SU-DHL-6 (cell line): ENCODE results near the gene SERPINC1.

Experiments
- H2AFZ ChIP-seq: fragments of 200-600 bp; sonication (generic); 2 replicates; pipeline ENCODE4 v1.6.1; 2014; ENCODE audit warnings: low read depth, mild to moderate bottlenecking, moderate library complexity, mixed read lengths, antibody characterized with exemption, low read length; ENCODE audit not compliant: severe bottlenecking
- H3F3A ChIP-seq: fragments of 200-600 bp; shearing (Covaris generic); 2 replicates; pipeline ENCODE4 v1.6.0; 2016; ENCODE audit warnings: antibody characterized with exemption, mild to moderate bottlenecking; ENCODE audit not compliant: insufficient read depth
- H3K27ac ChIP-seq: fragments of 200-600 bp; sonication (generic); 2 replicates; pipeline ENCODE4 v1.5.1; 2016; ENCODE audit warnings: low read depth, mild to moderate bottlenecking, low read length, moderate library complexity, mixed read lengths
- H3K27me3 ChIP-seq: fragments of 200-600 bp; sonication (generic), shearing (Covaris generic); 2 replicates; pipeline ENCODE4 v1.6.0; 2014; ENCODE audit warnings: mild to moderate bottlenecking, low read length
- H3K36me3 ChIP-seq: fragments of 200-600 bp; sonication (generic); 2 replicates; pipeline ENCODE4 v1.6.1; 2014; ENCODE audit warnings: mild to moderate bottlenecking, low read length, mixed read lengths
- H3K4me2 ChIP-seq: fragments of 300-600, 200-600 bp; shearing (Covaris generic), sonication (generic); 2 replicates; pipeline ENCODE4 v1.6.0; 2014; ENCODE audit warnings: low read length, low read depth, mild to moderate bottlenecking; ENCODE audit not compliant: poor library complexity, severe bottlenecking
- H3K4me3 ChIP-seq: fragments of 200-600 bp; sonication (generic); 2 replicates; pipeline ENCODE4 v1.5.1; 2014; ENCODE audit warnings: antibody characterized with exemption, low read length, mild to moderate bottlenecking, mixed read lengths; ENCODE audit not compliant: insufficient read depth, poor library complexity, severe bottlenecking
- H3K79me2 ChIP-seq: fragments of 200-600 bp; sonication (generic); 2 replicates; pipeline ENCODE4 v1.6.1; 2014; ENCODE audit warnings: mild to moderate bottlenecking, low read length, moderate library complexity; ENCODE audit not compliant: insufficient read depth
- H3K9ac ChIP-seq: fragments of 200-600 bp; sonication (generic); 2 replicates; pipeline ENCODE4 v1.7.0; 2014; ENCODE audit warnings: mild to moderate bottlenecking, low read length
- H3K9me2 ChIP-seq: fragments of 200-600 bp; sonication (generic); replicated peaks from 2 replicates; pipeline ENCODE4 v1.6.1; 2014; ENCODE audit warnings: low read length; ENCODE audit not compliant: insufficient read depth
- H3K9me3 ChIP-seq: fragments of 200-600 bp; sonication (generic); 2 replicates; pipeline ENCODE4 v1.6.1; 2014; ENCODE audit warnings: low read length, mixed read lengths; ENCODE audit not compliant: insufficient read depth
- H4K20me1 ChIP-seq: fragments of 200-600 bp; sonication (generic); 2 replicates; pipeline ENCODE4 v1.6.1; 2014; ENCODE audit warnings: low read depth, mild to moderate bottlenecking, antibody characterized with exemption, low read length, moderate library complexity, mixed read lengths
- EZH2phosphoT487 ChIP-seq: fragments of 200-600 bp; sonication (generic), shearing (Covaris generic); conservative IDR thresholded peaks from 2 replicates; pipeline ENCODE4 v1.6.1; 2018; ENCODE audit warnings: mild to moderate bottlenecking, antibody characterized with exemption, low read length, moderate library complexity, mixed read lengths
- TF ChIP-seq, protein P1 (sequence below): fragments of 200-600 bp; sonication (generic); IDR thresholded peaks from one replicate; pipeline ENCODE4 v1.5.1; 2017; ENCODE audit warnings: antibody characterized with exemption, mild to moderate bottlenecking, low read length, moderate library complexity; ENCODE audit not compliant: insufficient read depth, poor library complexity, severe bottlenecking

The SERPINC1 gene

DNA sequence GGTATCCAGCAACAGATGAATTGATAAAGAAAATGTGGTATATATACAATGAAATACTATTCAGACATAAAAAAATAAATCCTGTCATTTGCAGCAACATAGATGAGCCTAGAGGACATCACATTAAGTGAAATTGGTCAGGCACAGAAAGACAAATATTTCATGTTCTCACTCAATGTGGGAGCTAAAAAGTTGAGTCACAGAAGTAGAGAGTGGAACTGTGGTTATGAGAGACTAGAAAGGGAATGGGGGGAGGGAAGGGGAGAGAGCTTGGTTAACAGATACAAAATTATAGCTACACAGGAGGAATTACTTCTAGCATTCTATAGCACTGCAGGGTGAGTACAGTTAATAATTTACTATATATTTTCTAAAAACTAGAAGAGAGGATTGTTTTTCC, 37.1 kb upstream of the SERPINC1 start:
- Histone ChIP-seq H3K27me3 (no peaks in the 10 kb centered on the region), H3K4me2 (no peak overlapping the region), H3K27ac (no peak overlapping the region), H3K9me2 (no peaks in the 10 kb centered on the region), H3K36me3 (peaks cover 17% of the 10 kb centered on the region; the same call in 1 of the 2 replicates), H3K79me2 (no peaks in the 10 kb centered on the region), H3K9me3 (no peaks in the 10 kb centered on the region), H3K9ac (no peak overlapping the region), H3K4me3 (no peak overlapping the region), H4K20me1 (no peaks in the 10 kb centered on the region; the same call in 1 of the 2 replicates), H3F3A (peaks cover 4% of the 10 kb centered on the region; the same call in 1 of the 2 replicates), H2AFZ (no peak overlapping the region)
- TF ChIP-seq EZH2phosphoT487 = no peak
- TF ChIP-seq, protein P1, sequence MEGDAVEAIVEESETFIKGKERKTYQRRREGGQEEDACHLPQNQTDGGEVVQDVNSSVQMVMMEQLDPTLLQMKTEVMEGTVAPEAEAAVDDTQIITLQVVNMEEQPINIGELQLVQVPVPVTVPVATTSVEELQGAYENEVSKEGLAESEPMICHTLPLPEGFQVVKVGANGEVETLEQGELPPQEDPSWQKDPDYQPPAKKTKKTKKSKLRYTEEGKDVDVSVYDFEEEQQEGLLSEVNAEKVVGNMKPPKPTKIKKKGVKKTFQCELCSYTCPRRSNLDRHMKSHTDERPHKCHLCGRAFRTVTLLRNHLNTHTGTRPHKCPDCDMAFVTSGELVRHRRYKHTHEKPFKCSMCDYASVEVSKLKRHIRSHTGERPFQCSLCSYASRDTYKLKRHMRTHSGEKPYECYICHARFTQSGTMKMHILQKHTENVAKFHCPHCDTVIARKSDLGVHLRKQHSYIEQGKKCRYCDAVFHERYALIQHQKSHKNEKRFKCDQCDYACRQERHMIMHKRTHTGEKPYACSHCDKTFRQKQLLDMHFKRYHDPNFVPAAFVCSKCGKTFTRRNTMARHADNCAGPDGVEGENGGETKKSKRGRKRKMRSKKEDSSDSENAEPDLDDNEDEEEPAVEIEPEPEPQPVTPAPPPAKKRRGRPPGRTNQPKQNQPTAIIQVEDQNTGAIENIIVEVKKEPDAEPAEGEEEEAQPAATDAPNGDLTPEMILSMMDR = no peak

DNA sequence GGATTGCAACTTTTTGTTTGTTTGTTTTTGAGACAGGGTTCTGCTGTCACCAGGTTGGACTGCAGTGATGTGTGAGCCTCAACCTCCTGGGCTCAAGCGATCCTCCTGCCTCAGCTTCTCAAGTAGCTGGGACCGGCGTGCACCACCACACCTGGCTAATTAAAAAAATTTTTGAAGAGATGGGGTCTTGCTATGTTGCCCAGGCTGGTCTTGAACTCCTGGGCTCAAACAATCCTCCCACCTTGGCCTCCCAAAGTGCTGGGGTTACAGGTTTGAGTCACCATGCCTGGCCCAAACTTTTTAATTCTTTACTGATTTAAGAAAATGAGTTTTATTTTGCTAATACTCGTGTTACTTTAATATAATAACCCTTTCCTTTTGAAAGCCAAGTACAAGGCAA, 31.5 kb upstream of the SERPINC1 start:
- Histone ChIP-seq H3F3A (no peaks in the 10 kb centered on the region), H3K9ac (no peak overlapping the region), H3K27ac (no peak overlapping the region), H3K9me2 (no peaks in the 10 kb centered on the region), H3K36me3 (peaks cover 30% of the 10 kb centered on the region), H2AFZ (no peak overlapping the region), H3K4me2 (no peak overlapping the region), H3K9me3 (no peaks in the 10 kb centered on the region), H4K20me1 (no peaks in the 10 kb centered on the region), H3K79me2 (no peaks in the 10 kb centered on the region), H3K27me3 (no peaks in the 10 kb centered on the region), H3K4me3 (no peak overlapping the region)
- TF ChIP-seq EZH2phosphoT487 = no peak
- TF ChIP-seq, protein P1 = no peak

- Histone ChIP-seq H3K9me3 (no peaks in the 10 kb centered on the region), H3K36me3 (peaks cover 26% of the 10 kb centered on the region), H3K9ac (no peak overlapping the region), H2AFZ (no peak overlapping the region), H3K4me3 (no peak overlapping the region), H3F3A (no peaks in the 10 kb centered on the region), H3K79me2 (no peaks in the 10 kb centered on the region), H3K27me3 (no peaks in the 10 kb centered on the region), H3K4me2 (no peak overlapping the region), H4K20me1 (no peaks in the 10 kb centered on the region), H3K9me2 (no peaks in the 10 kb centered on the region), H3K27ac (no peak overlapping the region)
- no peak for TF ChIP-seq EZH2phosphoT487
- TF ChIP-seq, protein P1 = no peak
These were observed 29.3 kb upstream of the SERPINC1 start for GRCh38 chr1:173946380-173946921.
